Stimulated activated CD4-positive, alpha-beta T cell treated with anti-CD3 and anti-CD28 coated beads, Interleukin-12 subunit alpha, Interleukin-12 subunit beta, amount 100 ng/mL, for 48 hours (primary cell): ENCODE measurements around the gene PBLD.
"Not testable (repeated sequence)": the region's sequence is repeated elsewhere in the genome, so short reads cannot be mapped to it uniquely, and the experiment has no call there.

Experiments used
- DNase-seq, 3 donors: peaks; one replicate each; pipeline ENCODE4 v3.0.0-alpha.2; 2020; ENCODE audit warnings: low read depth in 2 of 3, low spot score in 1 of 3

PBLD gene

DNA sequence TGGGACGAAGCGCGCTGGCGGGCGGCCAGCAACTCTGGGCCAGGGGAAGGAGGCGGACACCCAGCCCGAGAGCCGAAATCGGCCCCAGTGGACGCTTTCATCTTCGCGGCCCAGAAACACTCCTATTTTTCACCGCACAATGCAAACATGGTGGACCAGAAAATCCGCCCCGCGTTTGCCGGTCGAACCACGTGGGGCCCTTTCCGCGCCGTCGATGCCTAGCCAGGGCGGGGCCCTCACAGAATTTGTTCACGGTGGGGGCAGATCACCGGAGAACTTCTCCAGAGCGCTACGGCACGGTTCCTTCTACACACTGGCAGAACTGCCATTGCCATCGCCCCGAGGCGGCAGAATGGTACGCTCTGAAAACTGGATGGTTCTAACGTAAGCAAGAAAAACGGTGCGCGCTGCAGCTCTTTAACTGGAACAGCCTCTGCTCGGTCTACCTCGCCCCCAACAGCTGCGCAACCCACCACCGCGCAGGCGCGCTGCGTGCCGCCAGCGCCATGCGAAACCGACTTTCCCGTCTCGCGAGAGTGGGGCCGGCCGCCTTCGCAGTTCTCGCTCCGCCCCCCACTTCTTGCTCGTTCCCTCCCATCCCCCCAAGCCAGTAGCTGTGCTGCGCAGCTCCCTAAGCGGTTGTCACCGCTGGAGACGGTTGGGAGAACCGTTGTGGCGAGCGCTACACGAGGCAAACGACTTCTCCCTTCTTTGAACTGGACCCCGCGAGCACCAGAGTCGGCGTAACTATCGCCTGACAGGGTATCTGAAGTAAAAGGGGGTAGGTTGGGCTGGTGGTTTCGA lies 1.1 kb downstream of the PBLD start, which contains the start of gene HNRNPH3:
Gene HNRNPH3 (plus strand): TSS at position 610 of the 804 bp plus-strand sequence. CDS start 5,158 bp downstream, outside the sequence.
- peak; percentile 98 for DNase-seq

GRCh38 chr10:68330852-68331454 lies 1.8 kb downstream of the PBLD start:
- DNase-seq = peak in 1 of 3 donors; percentile 7

DNA sequence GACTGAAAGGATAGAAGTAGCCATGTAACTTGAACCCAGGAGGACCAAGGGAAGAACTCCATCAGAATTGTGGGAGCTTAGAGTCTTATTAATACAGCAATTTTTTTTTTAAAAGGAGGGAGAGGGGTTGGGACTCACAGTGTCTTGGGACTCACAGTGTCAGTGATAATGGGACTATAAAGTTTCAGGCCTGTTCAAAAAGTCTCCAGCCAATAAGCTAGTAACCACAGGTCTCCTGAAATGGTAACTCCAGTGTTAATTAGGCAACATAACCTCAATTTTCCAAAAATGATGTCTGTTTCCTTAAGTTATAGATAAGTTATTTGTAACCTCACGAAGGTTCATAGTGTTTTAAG lies 3.2 kb downstream of the PBLD start:
- DNase-seq = no peak

DNA sequence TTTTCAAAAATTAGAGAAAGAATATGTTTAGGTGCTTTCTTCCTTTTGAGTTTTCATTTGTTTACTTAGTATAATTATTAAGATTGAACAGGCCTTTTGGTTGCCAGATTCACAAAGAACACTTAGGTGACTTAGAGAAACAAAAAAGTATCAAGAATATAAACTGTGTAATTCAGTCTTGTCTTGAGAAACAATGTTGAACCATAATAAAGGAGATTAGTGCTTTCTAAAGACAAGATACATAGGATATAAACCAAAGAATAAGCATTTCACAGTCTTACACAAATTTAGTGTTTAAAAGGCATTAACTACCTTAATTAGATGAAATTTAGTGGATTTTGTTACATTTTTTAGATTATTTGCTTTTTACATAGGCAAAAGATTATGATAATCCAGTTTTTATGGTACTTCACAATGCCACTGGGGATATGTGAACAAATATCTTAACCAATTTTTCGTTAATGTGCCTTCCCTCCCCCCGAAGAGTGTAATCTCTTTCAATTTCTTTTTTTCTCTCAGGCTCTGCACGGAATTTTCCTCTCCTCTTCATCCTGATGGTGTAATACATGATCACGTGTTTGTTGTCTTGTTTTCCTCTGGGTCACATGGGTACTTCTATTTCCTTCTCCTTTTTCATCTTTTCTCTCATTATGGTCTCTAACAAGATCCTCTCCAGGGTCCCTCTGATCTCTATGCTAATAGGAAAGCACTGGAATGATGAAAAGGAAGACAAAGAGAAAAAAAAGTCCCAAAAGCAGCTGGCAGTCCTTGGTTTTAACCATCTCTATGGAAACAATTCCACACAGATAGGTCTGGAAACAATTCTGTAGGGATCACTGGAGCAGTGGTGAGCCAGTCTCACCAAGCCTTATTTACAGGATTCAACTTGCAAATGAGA lies 4.6 kb downstream of the PBLD start:
- DNase-seq = no peak

GRCh38 chr10:68324396-68324795 lies 8.3 kb downstream of the PBLD start:
- not testable (repeated sequence) for DNase-seq

DNA sequence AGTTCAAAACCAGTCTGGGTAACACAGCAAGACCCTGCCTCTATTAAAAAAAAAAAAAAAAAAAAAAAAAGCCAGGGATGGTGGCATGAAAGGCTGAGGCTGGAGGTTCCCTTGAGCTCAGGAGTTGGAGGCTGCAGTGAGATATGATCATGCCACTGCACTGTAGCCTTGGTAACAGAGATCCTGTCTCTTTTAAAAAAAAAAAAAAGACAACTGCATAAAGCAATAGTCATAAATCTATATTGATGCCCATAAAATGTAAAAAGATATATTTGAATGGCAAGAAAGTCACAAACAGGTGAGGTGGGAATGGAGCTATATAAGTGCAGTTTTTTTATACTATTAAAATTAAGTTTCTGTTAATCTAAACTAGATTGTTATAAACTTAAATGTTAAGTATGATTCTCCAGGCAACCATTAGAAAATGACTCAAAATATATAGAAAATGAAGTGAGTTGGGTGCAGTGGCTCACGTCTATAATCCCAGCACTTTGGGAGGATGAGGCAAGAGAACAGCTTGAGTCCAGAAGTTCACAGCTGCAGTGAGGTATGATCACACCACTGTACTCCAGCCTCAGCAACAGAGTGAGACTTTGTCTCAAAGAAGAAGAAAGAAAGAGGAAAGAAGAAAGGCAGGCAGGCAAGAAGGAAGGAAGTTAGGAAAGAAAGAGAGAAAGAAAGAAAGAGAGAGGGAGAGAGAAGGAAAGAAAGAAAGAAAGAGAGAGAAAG lies 14.2 kb downstream of the PBLD start:
- DNase-seq = no peak

DNA sequence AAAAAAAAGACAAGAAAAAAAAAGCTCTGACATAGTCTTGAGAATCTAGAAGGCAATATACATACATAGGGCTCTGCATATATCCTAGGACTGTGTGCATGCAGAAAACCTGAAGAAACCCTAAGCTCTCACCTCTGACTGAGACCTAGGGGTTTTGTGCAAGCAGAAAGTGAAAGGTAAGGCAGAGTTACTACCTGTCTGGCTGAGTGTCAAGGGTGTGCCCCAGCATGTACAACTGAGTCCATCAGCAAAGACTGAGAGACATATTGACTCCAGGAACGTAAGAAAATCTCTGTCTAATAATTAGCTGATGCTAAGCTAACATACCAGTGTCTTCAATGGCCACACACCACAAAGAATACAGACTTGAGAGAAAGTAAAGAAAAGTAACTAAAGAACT lies 17.1 kb downstream of the PBLD start:
- DNase-seq = no peak

DNA sequence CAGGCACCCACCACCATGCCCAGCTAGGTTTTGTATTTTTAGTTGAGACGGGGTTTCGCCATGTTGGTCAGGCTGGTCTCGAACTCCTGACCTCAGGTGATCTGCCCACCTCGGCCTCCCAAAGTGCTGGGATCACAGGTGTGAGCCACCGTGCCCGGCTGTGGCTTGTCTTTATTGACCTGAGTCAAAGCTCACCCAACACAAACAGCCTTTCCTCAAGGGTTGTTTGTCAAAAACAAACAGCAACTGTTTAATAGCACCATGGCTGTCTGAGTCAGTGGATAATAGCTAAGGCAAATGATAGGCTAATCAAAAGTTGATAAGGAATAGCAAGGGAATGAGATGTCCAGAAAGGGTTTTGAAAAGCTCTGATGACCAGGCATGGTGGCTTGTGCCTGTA lies 17.8 kb downstream of the PBLD start:
- DNase-seq = not testable (repeated sequence)

DNA sequence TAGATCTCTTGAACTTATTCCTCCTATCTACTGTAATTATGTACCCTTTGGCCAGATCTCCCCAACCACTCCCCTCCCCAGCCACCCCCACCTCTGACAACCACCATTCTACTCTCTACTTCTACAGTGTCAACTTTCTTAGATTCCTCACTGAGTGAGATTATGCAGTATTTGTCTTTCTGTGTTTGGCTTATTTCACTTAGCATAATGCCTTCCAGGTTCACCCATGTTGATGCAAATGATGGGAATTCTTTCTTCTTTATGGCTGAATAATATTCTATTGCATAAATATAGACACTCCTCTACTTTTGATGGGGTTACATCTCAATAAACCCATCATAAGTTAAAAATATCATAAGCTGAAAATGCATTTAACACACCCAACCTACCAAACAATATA lies 22.2 kb downstream of the PBLD start:
- DNase-seq = no peak

- DNase-seq = no peak
Observed at GRCh38 chr10:68305854-68306253, 26.9 kb downstream of the PBLD start.

GRCh38 chr10:68303849-68304412 lies 28.8 kb downstream of the PBLD start:
- DNase-seq = no peak

GRCh38 chr10:68302871-68303270 lies 29.9 kb downstream of the PBLD start:
- DNase-seq = no peak

DNA sequence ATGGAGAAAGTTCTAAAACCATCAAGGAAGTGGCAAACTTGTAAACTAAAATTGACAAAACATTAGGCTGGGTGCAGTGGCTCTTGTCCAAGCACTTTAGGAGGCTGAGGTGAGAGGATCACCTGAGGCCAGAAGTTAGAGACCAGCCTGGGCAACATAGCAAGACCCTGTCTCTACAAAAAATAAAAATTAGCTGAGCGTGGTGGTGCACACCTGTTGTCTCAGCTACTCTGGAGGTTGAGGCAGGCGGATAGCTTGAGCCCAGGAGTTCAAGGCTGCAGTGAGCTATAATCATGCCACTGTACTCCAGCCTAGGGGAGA lies 30.3 kb downstream of the PBLD start:
- no peak for DNase-seq

DNA sequence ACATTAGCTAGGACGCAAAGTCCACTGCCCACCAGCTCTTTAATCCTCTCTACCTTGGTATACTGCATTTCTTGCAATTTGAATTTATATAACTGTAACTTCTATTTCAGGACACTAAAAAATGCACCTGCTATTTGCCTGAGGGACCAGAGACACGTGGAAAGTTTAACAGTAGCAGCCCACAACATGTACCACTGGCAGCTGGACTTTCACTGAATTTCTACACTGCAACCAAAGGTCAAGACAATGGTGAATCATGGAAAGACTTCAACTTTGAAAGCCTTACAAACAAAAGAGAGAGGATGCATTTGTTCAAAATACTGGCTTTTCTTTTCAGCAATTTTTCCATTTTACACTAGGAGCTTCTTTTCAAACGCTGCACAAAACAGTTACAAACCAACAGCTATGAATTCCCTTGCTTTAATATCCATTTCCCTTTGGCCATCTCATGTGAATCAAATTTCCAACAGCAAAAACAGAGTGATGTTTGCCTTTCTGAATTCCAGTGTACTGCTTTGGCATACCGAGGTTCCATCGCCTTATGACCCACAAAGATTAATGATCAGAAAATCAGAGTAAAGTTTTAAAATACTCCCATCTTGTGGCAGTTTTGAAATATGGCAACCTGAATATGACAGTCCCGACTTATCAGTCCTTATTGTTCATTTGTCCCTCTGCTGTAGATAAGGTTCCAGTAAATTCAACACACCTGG lies 30.8 kb downstream of the PBLD start:
- DNase-seq = no peak

- DNase-seq = no peak
Observed at GRCh38 chr10:68301301-68301700, 31.4 kb downstream of the PBLD start.

GRCh38 chr10:68296843-68297663 lies 35.7 kb downstream of the PBLD start:
- DNase-seq = no peak

GRCh38 chr10:68290736-68291135 lies 42.0 kb downstream of the PBLD start:
- DNase-seq = no peak

DNA sequence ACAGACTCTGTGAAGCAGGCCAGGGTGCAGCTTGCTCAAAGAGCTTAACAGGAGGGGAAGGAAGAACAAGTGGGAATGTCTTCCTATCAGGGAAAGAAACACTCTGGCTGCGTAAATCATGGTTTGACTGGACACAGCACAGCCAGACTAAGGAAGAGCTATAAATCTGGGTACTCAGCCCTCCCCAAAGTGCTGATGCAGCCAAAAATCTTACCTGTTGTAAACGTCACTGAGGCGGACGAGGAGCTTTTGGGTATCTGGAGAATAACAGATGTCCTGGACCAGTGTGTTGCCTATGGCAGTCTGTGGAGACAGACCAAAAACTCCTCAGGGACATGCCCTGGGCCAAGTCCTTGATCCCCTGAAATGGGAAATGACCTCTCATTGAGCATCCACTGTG lies 44.0 kb downstream of the PBLD start:
- no peak for DNase-seq
